K562 (cell line): ENCODE results near the gene SH3BP5L. TPM values are rescaled to one million over a fixed set of nuclear protein-coding genes. Genes with fewer than 3 reads are reported as not detected.
A peak's percentile ranks its signal among the peaks of the same experiment; 100 is the strongest.

Experiments used
- ARID3A ChIP-seq: IDR thresholded peaks from 2 replicates; pipeline ENCODE4 v1.6.1; 2012; ENCODE audit warnings: low read depth, low read length, improper control_type of control experiment, borderline replicate concordance
- DNMT1 ChIP-seq: fragments of 450-650 bp; IDR thresholded peaks from 2 replicates; pipeline ENCODE4 v1.6.1; 2016; ENCODE audit warnings: antibody characterized with exemption, mild to moderate bottlenecking
- E4F1 ChIP-seq: fragments of 250-450 bp; sonication (Bioruptor Pico); IDR thresholded peaks from 2 replicates; pipeline ENCODE4 v1.5.0; 2021; ENCODE audit warnings: mild to moderate bottlenecking, borderline replicate concordance
- ESRRA ChIP-seq: fragments of 450-650 bp; IDR thresholded peaks from 2 replicates; pipeline ENCODE4 v1.6.1; 2014; ENCODE audit warnings: low read depth, mild to moderate bottlenecking, moderate library complexity, borderline replicate concordance
- ETS1 ChIP-seq: conservative IDR thresholded peaks from 2 replicates; pipeline ENCODE4 v1.6.1; 2011; ENCODE audit warnings: low read depth, mild to moderate bottlenecking, low read length; ENCODE audit not compliant: control insufficient read depth
- FOS ChIP-seq: IDR thresholded peaks from 3 replicates; pipeline ENCODE4 v1.6.1; 2011; ENCODE audit not compliant: insufficient read length; ENCODE audit errors: extremely low read depth
- HDAC6 ChIP-seq: IDR thresholded peaks from 2 replicates; pipeline ENCODE4 v1.6.1; 2012; ENCODE audit warnings: low read depth, mild to moderate bottlenecking, control low read depth, inconsistent platforms, low read length, moderate library complexity
- HLTF ChIP-seq: fragments of 450-650 bp; IDR thresholded peaks from 2 replicates; pipeline ENCODE4 v1.6.1; 2016
- ILF3 ChIP-seq: fragments of 450-650 bp; IDR thresholded peaks from 2 replicates; pipeline ENCODE4 v1.6.1; 2018; ENCODE audit warnings: antibody characterized with exemption, mild to moderate bottlenecking, moderate library complexity, borderline replicate concordance
- NFXL1 ChIP-seq: fragments of 450-650 bp; formaldehyde crosslinking; IDR thresholded peaks from 2 replicates; pipeline ENCODE4 v1.4.0; 2021; ENCODE audit warnings: mild to moderate bottlenecking
- NR1H2 ChIP-seq: sonication (generic); formaldehyde crosslinking; IDR thresholded peaks from 2 replicates; pipeline ENCODE4 v1.4.0; 2020; ENCODE audit warnings: mild to moderate bottlenecking, missing genetic modification reagents
- POLR2AphosphoS5 ChIP-seq: IDR thresholded peaks from 2 replicates; pipeline ENCODE4 v1.6.1; 2011; ENCODE audit warnings: mild to moderate bottlenecking, low read depth, low read length, moderate library complexity; ENCODE audit not compliant: control insufficient read depth, insufficient read depth
- RFX1 ChIP-seq: fragments of 450-650 bp; IDR thresholded peaks from 2 replicates; pipeline ENCODE4 v1.6.1; 2016; ENCODE audit warnings: mild to moderate bottlenecking, moderate library complexity
- RFX5 ChIP-seq: IDR thresholded peaks from 2 replicates; pipeline ENCODE4 v1.6.1; 2011; ENCODE audit warnings: low read depth, mild to moderate bottlenecking, improper control_type of control experiment, low read length
- SMAD3 ChIP-seq: fragments of 450-650 bp; formaldehyde crosslinking; conservative IDR thresholded peaks from 2 replicates; pipeline ENCODE4 v1.4.0; 2020; ENCODE audit warnings: mild to moderate bottlenecking
- SMARCC2 ChIP-seq: fragments of 450-650 bp; IDR thresholded peaks from 2 replicates; pipeline ENCODE4 v1.6.1; 2017; ENCODE audit warnings: antibody characterized with exemption, moderate library complexity, mild to moderate bottlenecking, low read depth
- SRSF7 ChIP-seq: fragments of 200-400 bp; formaldehyde crosslinking; optimal IDR thresholded peaks from 2 replicates; pipeline ENCODE3; 2017; ENCODE audit warnings: mild to moderate bottlenecking, low read depth, low read length
- TSC22D4 ChIP-seq: fragments of 450-650 bp; IDR thresholded peaks from 2 replicates; pipeline ENCODE4 v1.6.1; 2016; ENCODE audit warnings: missing genetic modification characterization, missing biosample characterization, control low read depth
- ZEB2 ChIP-seq: fragments of 450-650 bp; IDR thresholded peaks from 2 replicates; pipeline ENCODE4 v1.6.1; 2016
- ZFP1 ChIP-seq: fragments of 450-650 bp; formaldehyde crosslinking; IDR thresholded peaks from 2 replicates; pipeline ENCODE4 v1.4.0; 2020; ENCODE audit warnings: mild to moderate bottlenecking, mixed read lengths
- ZNF696 ChIP-seq: fragments of 250-450 bp; sonication (Bioruptor Pico); conservative IDR thresholded peaks from 2 replicates; pipeline ENCODE4 v1.4.0; 2020; ENCODE audit warnings: mild to moderate bottlenecking, moderate library complexity
- ZZZ3 ChIP-seq: fragments of 450-650 bp; IDR thresholded peaks from 2 replicates; pipeline ENCODE4 v1.6.1; 2016; ENCODE audit warnings: antibody characterized with exemption, mild to moderate bottlenecking, moderate library complexity
- polyA plus RNA-seq, 8 experiments: library from polyadenylated mRNA; depleted of rRNA in 4 of 8; stranded (reverse) in 5 of 8; unstranded in 3 of 8; fragments of >200 nt; fragmentation: Nextera tagmentation in 2 of 8; fragmentation: Illumina TruSeq in 1 of 8; extraction: Ambion mirVana in 2 of 8; extraction: Trizol in 1 of 8; gene quantifications; 2 replicates each; pipeline versions ENCODE4 v1.2.1 to v1.2.3, GENCODE V29; 2011 to 2014; ENCODE audit warnings: inconsistent platforms in 1 of 8, missing spikeins in 1 of 8
- total RNA-seq, 7 experiments: library from RNA; depleted of rRNA in 6 of 7; stranded (reverse); fragments of >200 nt in 6 of 7; fragmentation: Illumina TruSeq in 2 of 7; extraction: Trizol in 2 of 7; gene quantifications; 2 replicates each; pipeline versions ENCODE4 v1.2.1 to v1.2.3, GENCODE V29; 2011 to 2021; ENCODE audit warnings: low replicate concordance in 1 of 7
- TF ChIP-seq, protein P1 (sequence below): fragments of 250-450 bp; sonication (Bioruptor Pico); IDR thresholded peaks from 2 replicates; pipeline ENCODE4 v1.5.0; 2021

The SH3BP5L gene
- total and polyA plus RNA-seq, 9 of the 15 experiments (the other 6 are each of a cell fraction or from before 2014, with no cell fraction given), result 1.9 to 26.5 (median 15.8) TPM

DNA sequence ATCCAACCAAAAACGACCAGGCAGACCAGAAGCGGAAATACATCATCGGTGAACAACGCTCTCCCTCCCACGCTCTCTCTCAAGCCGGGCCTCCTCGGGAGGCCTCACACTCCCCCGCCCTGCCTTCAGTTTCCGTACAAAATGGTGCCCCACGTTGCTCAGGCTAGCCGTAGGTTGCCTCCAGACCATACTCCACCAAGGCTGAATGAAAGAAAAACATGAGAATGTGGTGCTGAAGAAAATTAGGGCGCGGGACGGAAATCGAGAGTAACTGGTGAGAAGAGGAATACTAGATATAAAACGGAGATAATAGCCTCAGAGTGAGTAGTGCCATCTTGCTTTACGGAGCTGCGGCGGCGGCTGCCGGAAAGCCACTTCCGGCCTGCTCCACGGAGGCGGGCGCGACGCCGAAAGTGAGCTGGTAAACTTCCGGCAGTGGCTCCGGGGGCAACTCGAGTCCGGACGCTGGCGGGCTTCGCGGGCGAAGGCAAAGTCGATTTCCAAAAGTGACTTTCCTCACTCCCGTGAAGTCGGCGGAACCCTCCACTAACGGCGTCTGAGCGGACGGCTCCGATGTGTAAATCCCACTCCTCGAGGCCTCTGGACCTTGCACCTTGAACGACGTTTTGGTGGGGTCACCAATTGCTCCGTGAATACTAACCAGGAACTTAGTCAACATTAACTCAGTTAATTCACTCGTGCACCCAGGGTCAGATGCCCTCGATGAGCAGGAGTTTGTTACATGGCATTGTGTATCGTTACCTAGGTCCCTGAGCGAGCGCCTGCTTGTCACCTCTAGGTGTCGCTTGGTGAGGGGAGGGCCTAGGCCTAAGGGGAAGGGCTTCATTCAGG lies at the start of gene SH3BP5L (continued):
- TF ChIP-seq ZNF696 (CRISPR knock-in tag) (no peak), POLR2AphosphoS5 (peak; percentile 72; the same call in 1 of the 2 replicates), SMAD3 (CRISPR knock-in tag) (0 out of 2 replicates have a peak, but pooled peaks have one; percentile 67), FOS (no peak), TSC22D4 (tag) (no peak), ESRRA (peak; percentile 52; the same call in 1 of the 2 replicates), ZEB2 (no peak), ETS1 (peak; percentile 74), ILF3 (no peak), SMARCC2 (no peak), NFXL1 (CRISPR knock-in tag) (no peak), SRSF7 (no peak), RFX1 (peak; percentile 72), ZZZ3 (peak; percentile 85), ZFP1 (CRISPR knock-in tag) (no peak), NR1H2 (CRISPR knock-in tag) (no peak), HLTF (0 out of 2 replicates have a peak, but pooled peaks have one; percentile 37), HDAC6 (no peak), RFX5 (0 out of 2 replicates have a peak, but pooled peaks have one; percentile 2), DNMT1 (no peak), E4F1 (CRISPR knock-in tag) (peak; percentile 96), ARID3A (no peak; the same call in 1 of the 2 replicates)
- TF ChIP-seq, protein P1, sequence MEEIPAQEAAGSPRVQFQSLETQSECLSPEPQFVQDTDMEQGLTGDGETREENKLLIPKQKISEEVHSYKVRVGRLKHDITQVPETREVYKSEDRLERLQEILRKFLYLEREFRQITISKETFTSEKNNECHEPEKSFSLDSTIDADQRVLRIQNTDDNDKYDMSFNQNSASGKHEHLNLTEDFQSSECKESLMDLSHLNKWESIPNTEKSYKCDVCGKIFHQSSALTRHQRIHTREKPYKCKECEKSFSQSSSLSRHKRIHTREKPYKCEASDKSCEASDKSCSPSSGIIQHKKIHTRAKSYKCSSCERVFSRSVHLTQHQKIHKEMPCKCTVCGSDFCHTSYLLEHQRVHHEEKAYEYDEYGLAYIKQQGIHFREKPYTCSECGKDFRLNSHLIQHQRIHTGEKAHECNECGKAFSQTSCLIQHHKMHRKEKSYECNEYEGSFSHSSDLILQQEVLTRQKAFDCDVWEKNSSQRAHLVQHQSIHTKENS, result no peak
